H1 (cell line): ENCODE measurements around the gene CAPZB. TPM values are rescaled to one million over a fixed set of nuclear protein-coding genes. Genes with fewer than 3 reads are reported as not detected.

Experiments used
- CTCF ChIA-PET: fragments of 300-600 bp; sonication (Branson Sonifier 250); formaldehyde crosslinking; loops from one replicate; lab custom pipeline; 2021; ENCODE audit not compliant: partially characterized antibody; lab: Charles Lee
- POLR2A ChIA-PET: fragments of 300-600 bp; sonication (Branson Sonifier 250); formaldehyde crosslinking; loops from one replicate; lab custom pipeline; 2021; ENCODE audit warnings: inconsistent platforms; ENCODE audit not compliant: partially characterized antibody; lab: Charles Lee
- DNase-seq, 2 experiments: peaks; one replicate each; pipeline versions ENCODE4 v3.0.0 to v3.0.0-alpha.2; 2010 to 2022; ENCODE audit warnings: low spot score in 2 of 2, low read depth in 1 of 2, mixed read lengths in 1 of 2
- FAIRE-seq: peaks from 2 replicates; lab custom pipeline; 2011; peaks lifted over from hg19 to GRCh38; lab: Jason Lieb, UNC
- H2AFZ ChIP-seq: 2 replicates; pipeline ENCODE4 v1.8.1; 2012; ENCODE audit warnings: low read length, inconsistent platforms
- H2AK5ac ChIP-seq: 2 replicates; pipeline ENCODE4 v1.6.1; 2013; ENCODE audit warnings: low read depth, low read length
- H2BK120ac ChIP-seq: replicated peaks from 2 replicates; pipeline ENCODE3; 2013; ENCODE audit warnings: low read depth, low read length, inconsistent platforms
- H2BK12ac ChIP-seq: 2 replicates; pipeline ENCODE4 v1.6.1; 2013; ENCODE audit warnings: low read depth, low read length
- H2BK15ac ChIP-seq: 2 replicates; pipeline ENCODE4 v1.6.1; 2013; ENCODE audit warnings: low read length
- H2BK20ac ChIP-seq: 2 replicates; pipeline ENCODE4 v1.6.1; 2013; ENCODE audit warnings: low read length
- H2BK5ac ChIP-seq: 2 replicates; pipeline ENCODE4 v1.6.1; 2013; ENCODE audit warnings: low read depth, low read length
- H3K14ac ChIP-seq: 2 replicates; pipeline ENCODE4 v1.6.1; 2013; ENCODE audit warnings: inconsistent platforms; ENCODE audit not compliant: insufficient read length
- H3K18ac ChIP-seq: 2 replicates; pipeline ENCODE4 v1.6.1; 2013; ENCODE audit warnings: low read length; ENCODE audit errors: extremely low read depth
- H3K23ac ChIP-seq: 2 replicates; pipeline ENCODE4 v1.6.1; 2013; ENCODE audit warnings: inconsistent platforms; ENCODE audit not compliant: insufficient read length
- H3K23me2 ChIP-seq: 2 replicates; pipeline ENCODE4 v1.6.1; 2013; ENCODE audit warnings: low read depth, low read length
- H3K27ac ChIP-seq: 2 replicates; pipeline ENCODE4 v1.6.1; 2011; ENCODE audit warnings: low read depth, low read length, inconsistent platforms
- H3K27me3 ChIP-seq, 4 experiments: replicated peaks in 1 of 4; 1 replicate in 1 of 4; 2 replicates in 3 of 4; pipeline versions ENCODE4 v1.6.1 to v1.8.1; 2011 to 2013; ENCODE audit warnings: low read length in 3 of 4, mild to moderate bottlenecking in 3 of 4, inconsistent platforms in 2 of 4, mixed read lengths in 2 of 4, moderate library complexity in 1 of 4; ENCODE audit not compliant: control insufficient read depth in 3 of 4, insufficient read depth in 3 of 4; ENCODE audit errors: extremely low read depth in 1 of 4
- H3K36me3 ChIP-seq, 4 experiments: 2 replicates each; pipeline versions ENCODE4 v1.6.1 to v1.8.1; 2011 to 2013; ENCODE audit warnings: mild to moderate bottlenecking in 4 of 4, low read length in 3 of 4, moderate library complexity in 2 of 4, control low read depth in 1 of 4, inconsistent platforms in 1 of 4; ENCODE audit not compliant: insufficient read depth in 4 of 4, control insufficient read depth in 2 of 4
- H3K4ac ChIP-seq: replicated peaks from 2 replicates; pipeline ENCODE3; 2013; ENCODE audit warnings: low read length, low read depth, mixed read lengths, inconsistent platforms; ENCODE audit not compliant: insufficient read length
- H3K4me1 ChIP-seq, 4 experiments: replicated peaks in 1 of 4; 1 replicate in 1 of 4; 2 replicates in 3 of 4; pipeline versions ENCODE4 v1.6.1 to v1.8.1; 2011 to 2013; ENCODE audit warnings: low read length in 3 of 4, inconsistent platforms in 2 of 4, mixed read lengths in 1 of 4; ENCODE audit not compliant: insufficient read depth in 4 of 4, control insufficient read depth in 3 of 4
- H3K4me2 ChIP-seq, 2 experiments: 2 replicates each; pipeline versions ENCODE4 v1.6.1 to v1.8.1; 2011 to 2013; ENCODE audit warnings: low read depth in 2 of 2, low read length in 2 of 2, control low read depth in 1 of 2, inconsistent platforms in 1 of 2, mild to moderate bottlenecking in 1 of 2; ENCODE audit not compliant: insufficient read depth in 1 of 2
- H3K4me3 ChIP-seq, 4 experiments: fragments of 200-600, 300-600 bp in 1 of 4; sonication (generic), shearing (Covaris generic), sonication (Bioruptor Twin) in 1 of 4; 2 replicates each; pipeline versions ENCODE4 v1.5.1 to v1.8.1; 2011 to 2016; ENCODE audit warnings: low read length in 4 of 4, low read depth in 3 of 4, control low read depth in 2 of 4, inconsistent platforms in 2 of 4, mild to moderate bottlenecking in 2 of 4, mixed read lengths in 1 of 4, moderate library complexity in 1 of 4; ENCODE audit not compliant: insufficient read depth in 2 of 4; ENCODE audit errors: extremely low read depth in 1 of 4
- H3K56ac ChIP-seq: replicated peaks from 2 replicates; pipeline ENCODE3; 2013; ENCODE audit warnings: low read depth, mild to moderate bottlenecking, mixed read lengths, low read length, inconsistent platforms; ENCODE audit not compliant: insufficient read length
- H3K79me1 ChIP-seq: 2 replicates; pipeline ENCODE4 v1.6.1; 2013; ENCODE audit warnings: low read depth, low read length, control low read depth
- H3K79me2 ChIP-seq, 2 experiments: 2 replicates each; pipeline versions ENCODE4 v1.6.1 to v1.8.1; 2012 to 2013; ENCODE audit warnings: low read length in 2 of 2, mild to moderate bottlenecking in 2 of 2, inconsistent platforms in 1 of 2; ENCODE audit not compliant: insufficient read depth in 2 of 2, control insufficient read depth in 1 of 2
- H3K9ac ChIP-seq, 4 experiments: replicated peaks in 1 of 4; 1 replicate in 1 of 4; 2 replicates in 3 of 4; pipeline versions ENCODE4 v1.6.1 to v1.8.1; 2011 to 2013; ENCODE audit warnings: low read depth in 3 of 4, low read length in 3 of 4, control low read depth in 2 of 4, mild to moderate bottlenecking in 2 of 4, moderate library complexity in 2 of 4, inconsistent platforms in 1 of 4; ENCODE audit errors: extremely low read depth in 1 of 4
- H3K9me3 ChIP-seq, 2 experiments: 2 replicates each; pipeline versions ENCODE4 v1.6.1 to v1.8.1; 2012 to 2013; ENCODE audit warnings: mild to moderate bottlenecking in 2 of 2, moderate library complexity in 2 of 2, control low read depth in 1 of 2, inconsistent platforms in 1 of 2, low read depth in 1 of 2, low read length in 1 of 2, mixed read lengths in 1 of 2; ENCODE audit not compliant: insufficient read depth in 2 of 2
- H4K20me1 ChIP-seq, 2 experiments: replicated peaks in 1 of 2; 2 replicates each; pipeline versions ENCODE3 to v1.8.1; 2011 to 2013; ENCODE audit warnings: inconsistent platforms in 2 of 2, low read length in 2 of 2, mild to moderate bottlenecking in 1 of 2; ENCODE audit not compliant: insufficient read depth in 2 of 2, control insufficient read depth in 1 of 2
- H4K5ac ChIP-seq: 2 replicates; pipeline ENCODE4 v1.6.1; 2013; ENCODE audit warnings: low read length, low read depth, mixed read lengths, inconsistent platforms; ENCODE audit not compliant: insufficient read length
- H4K8ac ChIP-seq: 2 replicates; pipeline ENCODE4 v1.8.0; 2013; ENCODE audit warnings: mild to moderate bottlenecking, moderate library complexity, low read length, inconsistent platforms; ENCODE audit not compliant: insufficient read depth; ENCODE audit errors: extremely low read depth
- H4K91ac ChIP-seq: replicated peaks from 2 replicates; pipeline ENCODE3; 2013; ENCODE audit warnings: low read length, mixed read lengths, inconsistent platforms; ENCODE audit not compliant: insufficient read length
- PHF8 ChIP-seq: fragments of 200-600 bp; sonication (generic); conservative IDR thresholded peaks from 2 replicates; pipeline ENCODE4 v1.7.1; 2012; ENCODE audit warnings: low read depth, mild to moderate bottlenecking, inconsistent platforms, low read length, moderate library complexity
- WGBS, 2 experiments: shearing (Covaris generic) in 1 of 2; methylation state at CpG; one replicate each; pipeline versions ENCODE4 v1.1.6 to v1.1.7; 2013 to 2015; ENCODE audit warnings: low lambda C conversion rate in 2 of 2, mixed read lengths in 2 of 2, inconsistent platforms in 1 of 2, low coverage in 1 of 2, missing lambda C conversion rate in 1 of 2; ENCODE audit not compliant: insufficient replicate concordance in 2 of 2, insufficient coverage in 1 of 2, insufficient read length in 1 of 2; ENCODE audit errors: extremely low coverage in 1 of 2, missing lambda C conversion rate in 1 of 2; 5-methylcytosine and 5-hydroxymethylcytosine counted together
- polyA plus RNA-seq, 7 experiments: library from polyadenylated mRNA; depleted of rRNA in 3 of 7; stranded (reverse) in 5 of 7; unstranded in 2 of 7; fragments of >200 nt in 5 of 7; fragments of 200-250 nt in 2 of 7; gene quantifications; 1 replicate in 5 of 7; 2 replicates in 1 of 7; 4 replicates in 1 of 7; pipeline versions ENCODE4 v1.2.1 to v1.2.3, GENCODE V29; 2011 to 2013; ENCODE audit warnings: missing spikeins in 2 of 7, mixed read lengths in 2 of 7
- total RNA-seq: library from RNA; stranded (reverse); fragmentation: NEBNext Ultra II Directional; extraction: Animal tissue kit (Norgen Biotek cat#: 25700); gene quantifications from 2 replicates; pipeline ENCODE4 v1.2.1, GENCODE V29; 2021
- TF ChIP-seq, protein P1 (sequence below): IDR thresholded peaks from 2 replicates; pipeline ENCODE4 v1.6.1; 2012; ENCODE audit warnings: inconsistent platforms
- TF ChIP-seq, protein P2 (sequence below), 3 experiments: IDR thresholded peaks; 1 replicate in 2 of 3; 2 replicates in 1 of 3; pipeline versions ENCODE4 v1.5.1 to v1.6.1; 2011; ENCODE audit warnings: low read length in 3 of 3, mild to moderate bottlenecking in 3 of 3, inconsistent platforms in 2 of 3, low read depth in 1 of 3, moderate library complexity in 1 of 3; ENCODE audit not compliant: insufficient read depth in 1 of 3; ENCODE audit errors: control extremely low read depth in 1 of 3
- TF ChIP-seq, protein P3 (sequence below): IDR thresholded peaks from 2 replicates; pipeline ENCODE4 v1.6.1; 2011; ENCODE audit warnings: low read length, improper control_type of control experiment

The CAPZB gene
- total and polyA plus RNA-seq, 2 of the 8 experiments (the other 6 are each of a cell fraction or from before 2014, with no cell fraction given) = 162 to 371 TPM

GRCh38 chr1:19484338-19484797 is 971 bp downstream of the CAPZB start:
- Histone ChIP-seq H3K18ac (peak overlapping the region; percentile 96; the same call in 1 of the 2 replicates), H4K91ac (peak overlapping the region; percentile 5), H2AK5ac (peak overlapping the region; percentile 70; the same call in 1 of the 2 replicates), H3K56ac (no peak overlapping the region), H3K79me2 (peaks cover 36 to 63% of the 10 kb centered on the region in 2 experiments), H2BK5ac (peak overlapping the region; percentile 98), H3K27ac (peak overlapping the region; percentile 92), H2BK20ac (no peak overlapping the region), H3K23ac (no peak overlapping the region), H4K20me1 (peaks cover 31 to 38% of the 10 kb centered on the region in 2 experiments), H3K4me1 (peaks cover 30 to 54% (median 39%) of the 10 kb centered on the region in 4 experiments), H2BK15ac (no peak overlapping the region), H3K14ac (no peak overlapping the region), H2AFZ (no peak overlapping the region), H3K23me2 (peaks cover 17% of the 10 kb centered on the region), H3K79me1 (peaks cover 21% of the 10 kb centered on the region), H4K8ac (peak overlapping the region; percentile 37; the same call in 1 of the 2 replicates), H2BK12ac (0 out of 2 replicates have a peak overlapping the region, but pooled peaks have one; percentile 78), H3K4me2 (peak overlapping the region; percentile 78 to 82), H3K36me3 (peaks cover 0 to 9% (median 0%) of the 10 kb centered on the region in 4 experiments; a peak in 1 of 8 replicates), H2BK120ac (no peak overlapping the region), H4K5ac (peak overlapping the region; percentile 75), H3K4ac (peak overlapping the region; percentile 6), H3K4me3 (peak overlapping the region; percentile 83 to 99 (median 94)), H3K9me3 (no peaks in the 10 kb centered on the region), H3K9ac (peak overlapping the region; percentile 78 to 92 (median 86)), H3K27me3 (no peaks in the 10 kb centered on the region)
- TF ChIP-seq, protein P1, sequence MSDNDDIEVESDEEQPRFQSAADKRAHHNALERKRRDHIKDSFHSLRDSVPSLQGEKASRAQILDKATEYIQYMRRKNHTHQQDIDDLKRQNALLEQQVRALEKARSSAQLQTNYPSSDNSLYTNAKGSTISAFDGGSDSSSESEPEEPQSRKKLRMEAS = peak; percentile 33; the same call in 1 of the 2 replicates
- no peak for TF ChIP-seq PHF8
- TF ChIP-seq, protein P2, sequence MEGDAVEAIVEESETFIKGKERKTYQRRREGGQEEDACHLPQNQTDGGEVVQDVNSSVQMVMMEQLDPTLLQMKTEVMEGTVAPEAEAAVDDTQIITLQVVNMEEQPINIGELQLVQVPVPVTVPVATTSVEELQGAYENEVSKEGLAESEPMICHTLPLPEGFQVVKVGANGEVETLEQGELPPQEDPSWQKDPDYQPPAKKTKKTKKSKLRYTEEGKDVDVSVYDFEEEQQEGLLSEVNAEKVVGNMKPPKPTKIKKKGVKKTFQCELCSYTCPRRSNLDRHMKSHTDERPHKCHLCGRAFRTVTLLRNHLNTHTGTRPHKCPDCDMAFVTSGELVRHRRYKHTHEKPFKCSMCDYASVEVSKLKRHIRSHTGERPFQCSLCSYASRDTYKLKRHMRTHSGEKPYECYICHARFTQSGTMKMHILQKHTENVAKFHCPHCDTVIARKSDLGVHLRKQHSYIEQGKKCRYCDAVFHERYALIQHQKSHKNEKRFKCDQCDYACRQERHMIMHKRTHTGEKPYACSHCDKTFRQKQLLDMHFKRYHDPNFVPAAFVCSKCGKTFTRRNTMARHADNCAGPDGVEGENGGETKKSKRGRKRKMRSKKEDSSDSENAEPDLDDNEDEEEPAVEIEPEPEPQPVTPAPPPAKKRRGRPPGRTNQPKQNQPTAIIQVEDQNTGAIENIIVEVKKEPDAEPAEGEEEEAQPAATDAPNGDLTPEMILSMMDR (IDR thresholded peaks at IDR 0.05; ENCODE audit: control extremely low read depth in 1 of 3, insufficient read depth in 1 of 3, low read depth in 1 of 3, low read length in 3 of 3) = no peak
- TF ChIP-seq, protein P3, sequence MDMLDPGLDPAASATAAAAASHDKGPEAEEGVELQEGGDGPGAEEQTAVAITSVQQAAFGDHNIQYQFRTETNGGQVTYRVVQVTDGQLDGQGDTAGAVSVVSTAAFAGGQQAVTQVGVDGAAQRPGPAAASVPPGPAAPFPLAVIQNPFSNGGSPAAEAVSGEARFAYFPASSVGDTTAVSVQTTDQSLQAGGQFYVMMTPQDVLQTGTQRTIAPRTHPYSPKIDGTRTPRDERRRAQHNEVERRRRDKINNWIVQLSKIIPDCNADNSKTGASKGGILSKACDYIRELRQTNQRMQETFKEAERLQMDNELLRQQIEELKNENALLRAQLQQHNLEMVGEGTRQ = 0 out of 2 replicates have a peak, but pooled peaks have one; percentile 6
- DNase-seq (no peak), FAIRE-seq (no peak)
- ChIA-PET CTCF (interaction anchor here (8.6 kb wide), 1 partner anchor 16 kb away, joined by 53 read pairs; no protein-coding TSS in a partner anchor), POLR2A (interaction anchor here (0.6 to 6.1 kb wide), 7 partner anchors 9 to 100 kb away, joined by 3 to 86 read pairs (median 4); no protein-coding TSS in a partner anchor)
- 7% methylated on average over 20 of the region's 32 CpGs; no CpG with 5 or more reads in 1 of the 2 experiments for WGBS, 2 experiments
